Measurements from ENCODE around the gene LTA.
A peak's percentile ranks its signal among the peaks of the same experiment; 100 is the strongest.

The LTA gene

GRCh38 chr6:31575335-31575901, 3.3 kb downstream of the LTA start, which contains the start of gene TNF:
Gene TNF, plus strand, starts transcription at chr6:31575565. Its CDS starts 177 bp downstream, at chr6:31575742.
- Histone ChIP-seq H3K4me3 (ENCODE audit: insufficient read depth in 1 of 2, low read depth in 1 of 2, low read length in 2 of 2) (peak within 1 kb of the TSS in 1 of 2 experiments; percentile 71), H2AFZ (ENCODE audit: low read depth, low read length) (no peak within 1 kb of the TSS)
- WGBS: 94% methylated on average over 17 of the region's 19 CpGs

DNA sequence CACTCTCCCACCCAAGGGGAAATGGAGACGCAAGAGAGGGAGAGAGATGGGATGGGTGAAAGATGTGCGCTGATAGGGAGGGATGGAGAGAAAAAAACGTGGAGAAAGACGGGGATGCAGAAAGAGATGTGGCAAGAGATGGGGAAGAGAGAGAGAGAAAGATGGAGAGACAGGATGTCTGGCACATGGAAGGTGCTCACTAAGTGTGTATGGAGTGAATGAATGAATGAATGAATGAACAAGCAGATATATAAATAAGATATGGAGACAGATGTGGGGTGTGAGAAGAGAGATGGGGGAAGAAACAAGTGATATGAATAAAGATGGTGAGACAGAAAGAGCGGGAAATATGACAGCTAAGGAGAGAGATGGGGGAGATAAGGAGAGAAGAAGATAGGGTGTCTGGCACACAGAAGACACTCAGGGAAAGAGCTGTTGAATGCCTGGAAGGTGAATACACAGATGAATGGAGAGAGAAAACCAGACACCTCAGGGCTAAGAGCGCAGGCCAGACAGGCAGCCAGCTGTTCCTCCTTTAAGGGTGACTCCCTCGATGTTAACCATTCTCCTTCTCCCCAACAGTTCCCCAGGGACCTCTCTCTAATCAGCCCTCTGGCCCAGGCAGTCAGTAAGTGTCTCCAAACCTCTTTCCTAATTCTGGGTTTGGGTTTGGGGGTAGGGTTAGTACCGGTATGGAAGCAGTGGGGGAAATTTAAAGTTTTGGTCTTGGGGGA, 4.0 kb downstream of the LTA start:
- WGBS: 88% methylated on average over 7 of the region's 8 CpGs
- Histone ChIP-seq H3K4ac (ENCODE audit: low read depth in 1 of 2, low read length in 2 of 2) (no peak overlapping the region), H3K27ac (ENCODE audit: low read length, poor library complexity, severe bottlenecking) (no peak overlapping the region), H2BK120ac (ENCODE audit: low read depth, low read length) (no peak overlapping the region), H3K4me3 (ENCODE audit: insufficient read depth in 1 of 2, low read depth in 1 of 2, low read length in 2 of 2) (peak overlapping the region in 1 of 2 experiments; percentile 71), H3K27me3 (ENCODE audit: control insufficient read depth in 1 of 2, insufficient read depth in 1 of 2, low read length in 2 of 2) (peaks cover 0 to 10% of the 10 kb centered on the region in 2 experiments), H4K91ac (ENCODE audit: low read length) (no peak overlapping the region), H2BK15ac (ENCODE audit: low read depth, poor library complexity, severe bottlenecking) (no peak overlapping the region), H2AFZ (ENCODE audit: low read depth, low read length) (no peak overlapping the region), H3K9me3 (ENCODE audit: control insufficient read depth, low read length) (no peaks in the 10 kb centered on the region), H3K9ac (ENCODE audit: low read length) (peak overlapping the region; percentile 61), H3K23ac (ENCODE audit: low read length in 2 of 2) (no peak overlapping the region), H3K4me2 (ENCODE audit: low read length, poor library complexity, severe bottlenecking) (no peak overlapping the region), H3K4me1 (ENCODE audit: control insufficient read depth, insufficient read depth, low read depth, low read length) (peaks cover 9% of the 10 kb centered on the region), H3K14ac (ENCODE audit: low read length in 2 of 2) (no peak overlapping the region), H3K36me3 (ENCODE audit: control insufficient read depth in 1 of 2, insufficient read depth in 2 of 2, low read depth in 1 of 2, low read length in 2 of 2) (no peaks in the 10 kb centered on the region), H2BK5ac (ENCODE audit: low read depth, low read length, poor library complexity, severe bottlenecking) (no peak overlapping the region), H4K8ac (ENCODE audit: low read length) (no peak overlapping the region), H3K18ac (ENCODE audit: low read depth in 1 of 2, low read length in 2 of 2) (no peak overlapping the region), H2AK5ac (ENCODE audit: low read length, severe bottlenecking) (no peak overlapping the region), H3K79me1 (replicated peaks; ENCODE audit: low read length, poor library complexity, severe bottlenecking) (peaks cover 2% of the 10 kb centered on the region), H2BK12ac (ENCODE audit: low read length in 2 of 2) (no peak overlapping the region)
- DNase-seq: no peak

More at GRCh38 chr6:31575335-31575901, 3.3 kb downstream of the LTA start, which contains the start of gene TNF:
- Histone ChIP-seq H3K9me3 (ENCODE audit: control insufficient read depth, low read length) (no peaks in the 10 kb centered on the region), H3K4me2 (ENCODE audit: low read length, poor library complexity, severe bottlenecking) (no peak within 1 kb of the TSS), H3K4ac (ENCODE audit: low read depth in 1 of 2, low read length in 2 of 2) (no peak within 1 kb of the TSS), H4K8ac (ENCODE audit: low read length) (no peak within 1 kb of the TSS), H2BK120ac (ENCODE audit: low read depth, low read length) (no peak within 1 kb of the TSS), H2BK12ac (ENCODE audit: low read length in 2 of 2) (no peak within 1 kb of the TSS), H2AK5ac (ENCODE audit: low read length, severe bottlenecking) (no peak within 1 kb of the TSS), H2BK5ac (ENCODE audit: low read depth, low read length, poor library complexity, severe bottlenecking) (no peak within 1 kb of the TSS), H3K27ac (ENCODE audit: low read length, poor library complexity, severe bottlenecking) (no peak within 1 kb of the TSS), H3K36me3 (ENCODE audit: control insufficient read depth in 1 of 2, insufficient read depth in 2 of 2, low read depth in 1 of 2, low read length in 2 of 2) (no peaks in the 10 kb centered on the region), H3K9ac (ENCODE audit: low read length) (peak within 1 kb of the TSS; percentile 61), H3K4me1 (ENCODE audit: control insufficient read depth, insufficient read depth, low read depth, low read length) (peaks cover 5% of the 10 kb centered on the region), H3K14ac (ENCODE audit: low read length in 2 of 2) (no peak within 1 kb of the TSS), H4K91ac (ENCODE audit: low read length) (peak within 1 kb of the TSS; percentile 11), H3K18ac (ENCODE audit: low read depth in 1 of 2, low read length in 2 of 2) (no peak within 1 kb of the TSS), H3K27me3 (ENCODE audit: control insufficient read depth in 1 of 2, insufficient read depth in 1 of 2, low read length in 2 of 2) (peaks cover 0 to 10% of the 10 kb centered on the region in 2 experiments), H3K79me1 (replicated peaks; ENCODE audit: low read length, poor library complexity, severe bottlenecking) (no peaks in the 10 kb centered on the region), H3K23ac (ENCODE audit: low read length in 2 of 2) (no peak within 1 kb of the TSS), H2BK15ac (ENCODE audit: low read depth, poor library complexity, severe bottlenecking) (no peak within 1 kb of the TSS)
- no peak for DNase-seq

- no peak for DNase-seq
- H3K36me3 ChIP-seq (ENCODE audit: control insufficient read depth in 1 of 2, insufficient read depth in 2 of 2, low read depth in 1 of 2, low read length in 2 of 2): no peaks in the 10 kb centered on the region
- peak overlapping the region in 1 of 2 experiments; percentile 64 for H2BK12ac ChIP-seq (ENCODE audit: low read length in 2 of 2)
- peak overlapping the region; percentile 19 for H2BK15ac ChIP-seq (ENCODE audit: low read depth, poor library complexity, severe bottlenecking)
- H3K9me3 ChIP-seq (ENCODE audit: control insufficient read depth, low read length): no peaks in the 10 kb centered on the region
- 92% methylated on average over 19 of the region's 19 CpGs for WGBS
- H4K91ac ChIP-seq (ENCODE audit: low read length): no peak overlapping the region
- H2BK120ac ChIP-seq (ENCODE audit: low read depth, low read length): no peak overlapping the region
- H2AK5ac ChIP-seq (ENCODE audit: low read length, severe bottlenecking): no peak overlapping the region
- no peak overlapping the region for H3K18ac ChIP-seq (ENCODE audit: low read depth in 1 of 2, low read length in 2 of 2)
- peaks cover 0 to 10% of the 10 kb centered on the region in 2 experiments for H3K27me3 ChIP-seq (ENCODE audit: control insufficient read depth in 1 of 2, insufficient read depth in 1 of 2, low read length in 2 of 2)
- no peak overlapping the region for H3K14ac ChIP-seq (ENCODE audit: low read length in 2 of 2)
- no peak overlapping the region for H3K4me3 ChIP-seq (ENCODE audit: insufficient read depth in 1 of 2, low read depth in 1 of 2, low read length in 2 of 2)
- no peak overlapping the region for H3K23ac ChIP-seq (ENCODE audit: low read length in 2 of 2)
- H3K27ac ChIP-seq (ENCODE audit: low read length, poor library complexity, severe bottlenecking): no peak overlapping the region
- H2BK5ac ChIP-seq (ENCODE audit: low read depth, low read length, poor library complexity, severe bottlenecking): no peak overlapping the region
- H3K4me1 ChIP-seq (ENCODE audit: control insufficient read depth, insufficient read depth, low read depth, low read length): peaks cover 15% of the 10 kb centered on the region
- peaks cover 10% of the 10 kb centered on the region for H3K79me1 ChIP-seq (replicated peaks; ENCODE audit: low read length, poor library complexity, severe bottlenecking)
- H2AFZ ChIP-seq (ENCODE audit: low read depth, low read length): no peak overlapping the region
- no peak overlapping the region for H3K4me2 ChIP-seq (ENCODE audit: low read length, poor library complexity, severe bottlenecking)
- H4K8ac ChIP-seq (ENCODE audit: low read length): no peak overlapping the region
- H3K9ac ChIP-seq (ENCODE audit: low read length): no peak overlapping the region
- H3K4ac ChIP-seq (ENCODE audit: low read depth in 1 of 2, low read length in 2 of 2): no peak overlapping the region
Measured at GRCh38 chr6:31576897-31577578, 4.9 kb downstream of the LTA start.

DNA sequence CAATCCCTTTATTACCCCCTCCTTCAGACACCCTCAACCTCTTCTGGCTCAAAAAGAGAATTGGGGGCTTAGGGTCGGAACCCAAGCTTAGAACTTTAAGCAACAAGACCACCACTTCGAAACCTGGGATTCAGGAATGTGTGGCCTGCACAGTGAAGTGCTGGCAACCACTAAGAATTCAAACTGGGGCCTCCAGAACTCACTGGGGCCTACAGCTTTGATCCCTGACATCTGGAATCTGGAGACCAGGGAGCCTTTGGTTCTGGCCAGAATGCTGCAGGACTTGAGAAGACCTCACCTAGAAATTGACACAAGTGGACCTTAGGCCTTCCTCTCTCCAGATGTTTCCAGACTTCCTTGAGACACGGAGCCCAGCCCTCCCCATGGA, 5.5 kb downstream of the LTA start:
- H3K18ac ChIP-seq (ENCODE audit: low read depth in 1 of 2, low read length in 2 of 2): no peak overlapping the region
- H3K23ac ChIP-seq (ENCODE audit: low read length in 2 of 2): no peak overlapping the region
- H3K4me1 ChIP-seq (ENCODE audit: control insufficient read depth, insufficient read depth, low read depth, low read length): peaks cover 20% of the 10 kb centered on the region
- no peak overlapping the region for H2BK120ac ChIP-seq (ENCODE audit: low read depth, low read length)
- 94% methylated on average over 2 of the region's 3 CpGs for WGBS
- no peak overlapping the region for H3K4me2 ChIP-seq (ENCODE audit: low read length, poor library complexity, severe bottlenecking)
- no peak overlapping the region for H2AK5ac ChIP-seq (ENCODE audit: low read length, severe bottlenecking)
- H2BK15ac ChIP-seq (ENCODE audit: low read depth, poor library complexity, severe bottlenecking): no peak overlapping the region
- H2AFZ ChIP-seq (ENCODE audit: low read depth, low read length): no peak overlapping the region
- H4K91ac ChIP-seq (ENCODE audit: low read length): no peak overlapping the region
- H2BK5ac ChIP-seq (ENCODE audit: low read depth, low read length, poor library complexity, severe bottlenecking): no peak overlapping the region
- H3K27me3 ChIP-seq (ENCODE audit: control insufficient read depth in 1 of 2, insufficient read depth in 1 of 2, low read length in 2 of 2): peaks cover 0 to 10% of the 10 kb centered on the region in 2 experiments
- no peak overlapping the region for H3K4me3 ChIP-seq (ENCODE audit: insufficient read depth in 1 of 2, low read depth in 1 of 2, low read length in 2 of 2)
- no peak overlapping the region for H2BK12ac ChIP-seq (ENCODE audit: low read length in 2 of 2)
- H3K27ac ChIP-seq (ENCODE audit: low read length, poor library complexity, severe bottlenecking): no peak overlapping the region
- H3K79me1 ChIP-seq (replicated peaks; ENCODE audit: low read length, poor library complexity, severe bottlenecking): peaks cover 10% of the 10 kb centered on the region
- H4K8ac ChIP-seq (ENCODE audit: low read length): no peak overlapping the region
- H3K14ac ChIP-seq (ENCODE audit: low read length in 2 of 2): no peak overlapping the region
- no peak overlapping the region for H3K4ac ChIP-seq (ENCODE audit: low read depth in 1 of 2, low read length in 2 of 2)
- no peak overlapping the region for H3K9ac ChIP-seq (ENCODE audit: low read length)
- H3K36me3 ChIP-seq (ENCODE audit: control insufficient read depth in 1 of 2, insufficient read depth in 2 of 2, low read depth in 1 of 2, low read length in 2 of 2): no peaks in the 10 kb centered on the region
- DNase-seq: no peak
- no peaks in the 10 kb centered on the region for H3K9me3 ChIP-seq (ENCODE audit: control insufficient read depth, low read length)
